Measurements from ENCODE around the gene TSSK6. TPM values are rescaled to one million over a fixed set of nuclear protein-coding genes. Genes with fewer than 3 reads are reported as not detected.

Gene TSSK6
- total RNA-seq, 1 experiment from 2014 or later: 4.7 TPM

- H3K36me3 ChIP-seq (replicated peaks; ENCODE audit: control insufficient read depth, insufficient read depth, low read length): no peaks in the 10 kb centered on the region
- no peak for DNase-seq
- H3K27me3 ChIP-seq (ENCODE audit: control insufficient read depth, insufficient read depth, low read length): no peaks in the 10 kb centered on the region
- H3K4me3 ChIP-seq (ENCODE audit: insufficient read depth, low read depth, low read length): no peak overlapping the region
These were observed 34.6 kb upstream of the TSSK6 start for GRCh38 chr19:19549804-19550464.

GRCh38 chr19:19548915-19549759, 33.8 kb upstream of the TSSK6 start:
- Histone ChIP-seq H3K36me3 (replicated peaks; ENCODE audit: control insufficient read depth, insufficient read depth, low read length) (no peaks in the 10 kb centered on the region), H3K4me3 (ENCODE audit: insufficient read depth, low read depth, low read length) (no peak overlapping the region), H3K27me3 (ENCODE audit: control insufficient read depth, insufficient read depth, low read length) (no peaks in the 10 kb centered on the region)
- DNase-seq: no peak

GRCh38 chr19:19547674-19548336, 32.5 kb upstream of the TSSK6 start:
- DNase-seq: no peak
- no peaks in the 10 kb centered on the region for H3K36me3 ChIP-seq (replicated peaks; ENCODE audit: control insufficient read depth, insufficient read depth, low read length)
- no peaks in the 10 kb centered on the region for H3K27me3 ChIP-seq (ENCODE audit: control insufficient read depth, insufficient read depth, low read length)
- no peak overlapping the region for H3K4me3 ChIP-seq (ENCODE audit: insufficient read depth, low read depth, low read length)

GRCh38 chr19:19546751-19547162, 31.4 kb upstream of the TSSK6 start:
- DNase-seq: no peak
- Histone ChIP-seq H3K27me3 (ENCODE audit: control insufficient read depth, insufficient read depth, low read length) (no peaks in the 10 kb centered on the region), H3K4me3 (ENCODE audit: insufficient read depth, low read depth, low read length) (no peak overlapping the region), H3K36me3 (replicated peaks; ENCODE audit: control insufficient read depth, insufficient read depth, low read length) (no peaks in the 10 kb centered on the region)

- DNase-seq: no peak
- no peaks in the 10 kb centered on the region for H3K36me3 ChIP-seq (replicated peaks; ENCODE audit: control insufficient read depth, insufficient read depth, low read length)
- no peak overlapping the region for H3K4me3 ChIP-seq (ENCODE audit: insufficient read depth, low read depth, low read length)
- peaks cover 1% of the 10 kb centered on the region; the same call in 1 of the 2 replicates for H3K27me3 ChIP-seq (ENCODE audit: control insufficient read depth, insufficient read depth, low read length)
These were observed 30.4 kb upstream of the TSSK6 start for GRCh38 chr19:19545707-19546106.

GRCh38 chr19:19544954-19545591, 29.7 kb upstream of the TSSK6 start:
- Histone ChIP-seq H3K4me3 (ENCODE audit: insufficient read depth, low read depth, low read length) (no peak overlapping the region), H3K36me3 (replicated peaks; ENCODE audit: control insufficient read depth, insufficient read depth, low read length) (no peaks in the 10 kb centered on the region), H3K27me3 (ENCODE audit: control insufficient read depth, insufficient read depth, low read length) (peaks cover 5% of the 10 kb centered on the region)
- DNase-seq: peak; percentile 74

GRCh38 chr19:19544257-19544953, 29.1 kb upstream of the TSSK6 start:
- no peak for DNase-seq
- H3K27me3 ChIP-seq (ENCODE audit: control insufficient read depth, insufficient read depth, low read length): peaks cover 11% of the 10 kb centered on the region
- H3K4me3 ChIP-seq (ENCODE audit: insufficient read depth, low read depth, low read length): no peak overlapping the region
- no peaks in the 10 kb centered on the region for H3K36me3 ChIP-seq (replicated peaks; ENCODE audit: control insufficient read depth, insufficient read depth, low read length)

- DNase-seq: no peak
- Histone ChIP-seq H3K4me3 (ENCODE audit: insufficient read depth, low read depth, low read length) (no peak overlapping the region), H3K36me3 (replicated peaks; ENCODE audit: control insufficient read depth, insufficient read depth, low read length) (no peaks in the 10 kb centered on the region), H3K27me3 (ENCODE audit: control insufficient read depth, insufficient read depth, low read length) (peaks cover 18% of the 10 kb centered on the region)
These were observed 28.3 kb upstream of the TSSK6 start for GRCh38 chr19:19543640-19544039.

- Histone ChIP-seq H3K4me3 (ENCODE audit: insufficient read depth, low read depth, low read length) (no peak overlapping the region), H3K36me3 (replicated peaks; ENCODE audit: control insufficient read depth, insufficient read depth, low read length) (no peaks in the 10 kb centered on the region), H3K27me3 (ENCODE audit: control insufficient read depth, insufficient read depth, low read length) (peaks cover 24% of the 10 kb centered on the region)
- no peak for DNase-seq
These were observed 27.8 kb upstream of the TSSK6 start for GRCh38 chr19:19543101-19543500.

- no peak for DNase-seq
- Histone ChIP-seq H3K27me3 (ENCODE audit: control insufficient read depth, insufficient read depth, low read length) (peaks cover 27% of the 10 kb centered on the region), H3K4me3 (ENCODE audit: insufficient read depth, low read depth, low read length) (no peak overlapping the region)
These were observed 27.2 kb upstream of the TSSK6 start for GRCh38 chr19:19542507-19542906.

GRCh38 chr19:19541616-19542015, 26.3 kb upstream of the TSSK6 start:
- peaks cover 27% of the 10 kb centered on the region for H3K27me3 ChIP-seq (ENCODE audit: control insufficient read depth, insufficient read depth, low read length)
- no peak for DNase-seq
- no peak overlapping the region for H3K4me3 ChIP-seq (ENCODE audit: insufficient read depth, low read depth, low read length)
- no peaks in the 10 kb centered on the region for H3K36me3 ChIP-seq (replicated peaks; ENCODE audit: control insufficient read depth, insufficient read depth, low read length)

More at GRCh38 chr19:19542507-19542906, 27.2 kb upstream of the TSSK6 start:
- H3K36me3 ChIP-seq (replicated peaks; ENCODE audit: control insufficient read depth, insufficient read depth, low read length): no peaks in the 10 kb centered on the region

GRCh38 chr19:19540715-19541515, 25.6 kb upstream of the TSSK6 start:
- peak; percentile 99 for DNase-seq
- H3K4me3 ChIP-seq (ENCODE audit: insufficient read depth, low read depth, low read length): peak overlapping the region; percentile 45
- peaks cover 27% of the 10 kb centered on the region for H3K27me3 ChIP-seq (ENCODE audit: control insufficient read depth, insufficient read depth, low read length)
- H3K36me3 ChIP-seq (replicated peaks; ENCODE audit: control insufficient read depth, insufficient read depth, low read length): no peaks in the 10 kb centered on the region

- Histone ChIP-seq H3K4me3 (ENCODE audit: insufficient read depth, low read depth, low read length) (peak overlapping the region; percentile 45), H3K27me3 (ENCODE audit: control insufficient read depth, insufficient read depth, low read length) (peaks cover 27% of the 10 kb centered on the region), H3K36me3 (replicated peaks; ENCODE audit: control insufficient read depth, insufficient read depth, low read length) (no peaks in the 10 kb centered on the region)
- peak; percentile 97 for DNase-seq
These were observed 24.8 kb upstream of the TSSK6 start for GRCh38 chr19:19540064-19540714.

Data from H7 (cell line).